Hematopoietic multipotent progenitor cell treated with erythropoietin and hydrocortisone succinate and interleukin-3 and kit ligand, for 17 days (in vitro differentiated cells): ENCODE results near the gene DDX56.

ENCODE experiments used
- DNase-seq: peaks from one replicate; pipeline ENCODE4 v3.0.0-alpha.2; 2015; ENCODE audit warnings: low spot score

DDX56 gene

GRCh38 chr7:44595934-44596635 lies 22.4 kb upstream of the DDX56 start:
- DNase-seq = no peak

- DNase-seq = no peak
Observed at GRCh38 chr7:44590910-44591309, 17.2 kb upstream of the DDX56 start.

GRCh38 chr7:44587843-44588711 lies 14.4 kb upstream of the DDX56 start:
- peak; percentile 83 for DNase-seq

GRCh38 chr7:44583146-44583865 lies 9.6 kb upstream of the DDX56 start:
- DNase-seq = peak; percentile 63

GRCh38 chr7:44581879-44582603 lies 8.3 kb upstream of the DDX56 start, which contains the start of gene TMED4:
Gene TMED4, minus strand, starts transcription at chr7:44582231. Its CDS starts 25 bp downstream, at chr7:44582206.
- peak; percentile 100 for DNase-seq

GRCh38 chr7:44580945-44581878 lies 7.5 kb upstream of the DDX56 start:
- no peak for DNase-seq

GRCh38 chr7:44576228-44576627 lies 2.5 kb upstream of the DDX56 start:
- DNase-seq = no peak

GRCh38 chr7:44575054-44575453 lies 1.3 kb upstream of the DDX56 start:
- no peak for DNase-seq

- DNase-seq = no peak
Observed at GRCh38 chr7:44574287-44574872, 672 bp upstream of the DDX56 start.

GRCh38 chr7:44572771-44573170 lies 937 bp downstream of the DDX56 start:
- DNase-seq = no peak

- DNase-seq = no peak
Observed at GRCh38 chr7:44569959-44570358, 3.7 kb downstream of the DDX56 start.

GRCh38 chr7:44568771-44569560 lies 4.7 kb downstream of the DDX56 start:
- DNase-seq = no peak

GRCh38 chr7:44567884-44568283 lies 5.8 kb downstream of the DDX56 start:
- DNase-seq = no peak

- DNase-seq = no peak
Observed at GRCh38 chr7:44566680-44567079, 7.0 kb downstream of the DDX56 start.

- peak; percentile 61 for DNase-seq
Observed at GRCh38 chr7:44565795-44566559, 7.7 kb downstream of the DDX56 start.

GRCh38 chr7:44565097-44565794 lies 8.5 kb downstream of the DDX56 start:
- DNase-seq = peak; percentile 86

- DNase-seq = no peak
Observed at GRCh38 chr7:44564606-44565005, 9.1 kb downstream of the DDX56 start.

- no peak for DNase-seq
Observed at GRCh38 chr7:44563171-44563679, 10.5 kb downstream of the DDX56 start.
